ENCODE measurements around the gene KCNQ2. TPM values are rescaled to one million over a fixed set of nuclear protein-coding genes. Genes with fewer than 3 reads are reported as not detected.

The KCNQ2 gene
- total RNA-seq, 2 experiments from 2014 or later: not detected

- no peaks in the 10 kb centered on the region for H3K36me3 Mint-ChIP-seq (ENCODE audit: low read depth)
- H3K4me3 Mint-ChIP-seq: no peak overlapping the region
- H3K4me1 Mint-ChIP-seq (ENCODE audit: low read depth): no peaks in the 10 kb centered on the region
- ChIA-PET CTCF (no interaction called here), POLR2A (no interaction called here)
- H3K9me3 Mint-ChIP-seq: no peaks in the 10 kb centered on the region
- H3K27me3 Mint-ChIP-seq: peaks cover 16% of the 10 kb centered on the region
- H3K27ac Mint-ChIP-seq: no peak overlapping the region
- DNase-seq: no peak
- intact Hi-C loops (cut with micrococcal nuclease): no loop called here
- TF ChIP-seq, protein P1, sequence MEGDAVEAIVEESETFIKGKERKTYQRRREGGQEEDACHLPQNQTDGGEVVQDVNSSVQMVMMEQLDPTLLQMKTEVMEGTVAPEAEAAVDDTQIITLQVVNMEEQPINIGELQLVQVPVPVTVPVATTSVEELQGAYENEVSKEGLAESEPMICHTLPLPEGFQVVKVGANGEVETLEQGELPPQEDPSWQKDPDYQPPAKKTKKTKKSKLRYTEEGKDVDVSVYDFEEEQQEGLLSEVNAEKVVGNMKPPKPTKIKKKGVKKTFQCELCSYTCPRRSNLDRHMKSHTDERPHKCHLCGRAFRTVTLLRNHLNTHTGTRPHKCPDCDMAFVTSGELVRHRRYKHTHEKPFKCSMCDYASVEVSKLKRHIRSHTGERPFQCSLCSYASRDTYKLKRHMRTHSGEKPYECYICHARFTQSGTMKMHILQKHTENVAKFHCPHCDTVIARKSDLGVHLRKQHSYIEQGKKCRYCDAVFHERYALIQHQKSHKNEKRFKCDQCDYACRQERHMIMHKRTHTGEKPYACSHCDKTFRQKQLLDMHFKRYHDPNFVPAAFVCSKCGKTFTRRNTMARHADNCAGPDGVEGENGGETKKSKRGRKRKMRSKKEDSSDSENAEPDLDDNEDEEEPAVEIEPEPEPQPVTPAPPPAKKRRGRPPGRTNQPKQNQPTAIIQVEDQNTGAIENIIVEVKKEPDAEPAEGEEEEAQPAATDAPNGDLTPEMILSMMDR (IDR thresholded peaks at IDR 0.05): no peak
- no peak for ATAC-seq
Measured at GRCh38 chr20:63462244-63462643, 10.2 kb downstream of the KCNQ2 start.

- POLR2A ChIA-PET: no interaction called here
- Mint-ChIP-seq H3K27ac (no peak overlapping the region), H3K4me1 (ENCODE audit: low read depth) (no peaks in the 10 kb centered on the region), H3K4me3 (no peak overlapping the region), H3K27me3 (peaks cover 18% of the 10 kb centered on the region), H3K9me3 (no peaks in the 10 kb centered on the region), H3K36me3 (ENCODE audit: low read depth) (no peaks in the 10 kb centered on the region)
- intact Hi-C loops (cut with micrococcal nuclease): no loop called here
- CTCF ChIA-PET: no interaction called here
- TF ChIP-seq, protein P1 (IDR thresholded peaks at IDR 0.05): no peak
- DNase-seq: no peak
- no peak for ATAC-seq
Measured at GRCh38 chr20:63461104-63461763, 11.2 kb downstream of the KCNQ2 start.

- Mint-ChIP-seq H3K4me1 (ENCODE audit: low read depth) (no peaks in the 10 kb centered on the region), H3K9me3 (no peaks in the 10 kb centered on the region), H3K27me3 (peaks cover 27% of the 10 kb centered on the region), H3K36me3 (ENCODE audit: low read depth) (no peaks in the 10 kb centered on the region), H3K4me3 (no peak overlapping the region), H3K27ac (no peak overlapping the region)
- CTCF ChIA-PET: no interaction called here
- POLR2A ChIA-PET: no interaction called here
- ATAC-seq (no peak), DNase-seq (no peak)
- intact Hi-C loops (cut with micrococcal nuclease): no loop called here
- TF ChIP-seq, protein P1 (IDR thresholded peaks at IDR 0.05): no peak
Measured at GRCh38 chr20:63459070-63459380, 13.4 kb downstream of the KCNQ2 start.

GRCh38 chr20:63458170-63459069, 14.0 kb downstream of the KCNQ2 start:
- POLR2A ChIA-PET: no interaction called here
- TF ChIP-seq, protein P1 (IDR thresholded peaks at IDR 0.05): no peak
- DNase-seq: no peak
- Mint-ChIP-seq H3K4me1 (ENCODE audit: low read depth) (no peaks in the 10 kb centered on the region), H3K27ac (no peak overlapping the region), H3K4me3 (no peak overlapping the region), H3K36me3 (ENCODE audit: low read depth) (no peaks in the 10 kb centered on the region), H3K27me3 (peaks cover 26% of the 10 kb centered on the region), H3K9me3 (no peaks in the 10 kb centered on the region)
- CTCF ChIA-PET: interaction anchor here (0.9 kb wide), 1 partner anchor 148 kb away, joined by 3 read pairs; no protein-coding TSS in a partner anchor
- intact Hi-C loops (cut with micrococcal nuclease): no loop called here
- ATAC-seq: no peak

- ATAC-seq: peak; percentile 46
- Mint-ChIP-seq H3K9me3 (no peaks in the 10 kb centered on the region), H3K36me3 (ENCODE audit: low read depth) (no peaks in the 10 kb centered on the region), H3K27ac (no peak overlapping the region), H3K27me3 (peaks cover 23% of the 10 kb centered on the region), H3K4me1 (ENCODE audit: low read depth) (no peaks in the 10 kb centered on the region), H3K4me3 (no peak overlapping the region)
- peak; percentile 20 for DNase-seq
- TF ChIP-seq, protein P1 (IDR thresholded peaks at IDR 0.05): no peak
- intact Hi-C loops (cut with micrococcal nuclease): no loop called here
- ChIA-PET CTCF (interaction anchor here (0.9 kb wide), 1 partner anchor 148 kb away, joined by 3 read pairs; no protein-coding TSS in a partner anchor), POLR2A (no interaction called here)
Measured at GRCh38 chr20:63457737-63458136, 14.7 kb downstream of the KCNQ2 start.

Data from activated CD8-positive, alpha-beta T cell treated with anti-CD3 and anti-CD28 coated beads for 36 hours (primary cell).